OCI-LY1 (cell line): ENCODE measurements around the gene PDE3B.

Source experiments
- H2AFZ ChIP-seq: fragments of 200-600 bp; sonication (generic), shearing (Covaris generic); 2 replicates; pipeline ENCODE4 v1.6.0; 2014; ENCODE audit warnings: antibody characterized with exemption, mild to moderate bottlenecking, low read length
- H3F3A ChIP-seq: fragments of 200-600 bp; sonication (generic), shearing (Covaris generic); 2 replicates; pipeline ENCODE4 v1.6.0; 2014; ENCODE audit warnings: mild to moderate bottlenecking, antibody characterized with exemption, low read length, moderate library complexity; ENCODE audit not compliant: insufficient read depth
- H3K27ac ChIP-seq: fragments of 200-600 bp; sonication (generic); 2 replicates; pipeline ENCODE4 v1.5.1; 2014; ENCODE audit warnings: low read length, mixed run types, mild to moderate bottlenecking, low read depth; ENCODE audit not compliant: poor library complexity, severe bottlenecking
- H3K27me3 ChIP-seq: fragments of 200-600 bp; sonication (generic); 2 replicates; pipeline ENCODE4 v1.6.0; 2014; ENCODE audit warnings: antibody characterized with exemption, mild to moderate bottlenecking, low read length, moderate library complexity; ENCODE audit not compliant: insufficient read depth
- H3K36me3 ChIP-seq: fragments of 200-600 bp; sonication (generic); 2 replicates; pipeline ENCODE4 v1.6.1; 2014; ENCODE audit warnings: mild to moderate bottlenecking, antibody characterized with exemption, low read length, moderate library complexity, mixed read lengths; ENCODE audit not compliant: insufficient read depth
- H3K4me1 ChIP-seq: fragments of 200-600 bp; sonication (generic); 2 replicates; pipeline ENCODE4 v1.5.1; 2014; ENCODE audit warnings: mild to moderate bottlenecking, low read length, moderate library complexity; ENCODE audit not compliant: insufficient read depth, severe bottlenecking
- H3K4me2 ChIP-seq: fragments of 200-600 bp; sonication (generic), shearing (Covaris generic); 2 replicates; pipeline ENCODE4 v1.6.1; 2014; ENCODE audit warnings: low read length
- H3K4me3 ChIP-seq: fragments of 200-600 bp; sonication (generic); 2 replicates; pipeline ENCODE4 v1.5.1; 2014; ENCODE audit warnings: low read length, low read depth, mild to moderate bottlenecking, mixed read lengths; ENCODE audit not compliant: poor library complexity, severe bottlenecking
- H3K79me2 ChIP-seq: fragments of 200-600 bp; shearing (Covaris generic); 2 replicates; pipeline ENCODE4 v1.6.1; 2016; ENCODE audit warnings: mixed run types, low read length, mixed read lengths; ENCODE audit not compliant: insufficient read depth
- H3K9ac ChIP-seq: fragments of 200-600 bp; sonication (generic), shearing (Covaris generic); 2 replicates; pipeline ENCODE4 v1.6.1; 2014; ENCODE audit warnings: mild to moderate bottlenecking, low read length, mixed read lengths
- H3K9me2 ChIP-seq: fragments of 200-600 bp; sonication (generic), shearing (Covaris generic); 2 replicates; pipeline ENCODE4 v1.6.1; 2014; ENCODE audit warnings: low read depth, mild to moderate bottlenecking, low read length, mixed read lengths
- H3K9me3 ChIP-seq: fragments of 200-600 bp; shearing (Covaris generic); 2 replicates; pipeline ENCODE4 v1.6.1; 2014; ENCODE audit warnings: low read length, mixed read lengths
- H4K20me1 ChIP-seq: fragments of 200-600 bp; sonication (generic), shearing (Covaris generic); 2 replicates; pipeline ENCODE4 v1.6.0; 2016; ENCODE audit warnings: mild to moderate bottlenecking, low read length; ENCODE audit not compliant: insufficient read depth
- EZH2 ChIP-seq: fragments of 200-600 bp; sonication (generic), shearing (Covaris generic); IDR thresholded peaks from 2 replicates; pipeline ENCODE4 v1.8.0; 2017; ENCODE audit warnings: borderline replicate concordance, mixed run types, mild to moderate bottlenecking, antibody characterized with exemption, low read length, moderate library complexity, mixed read lengths
- TF ChIP-seq, protein P1 (sequence below): fragments of 200-600 bp; sonication (generic), shearing (Covaris generic); IDR thresholded peaks from 2 replicates; pipeline ENCODE4 v1.5.1; 2017; ENCODE audit warnings: mild to moderate bottlenecking, antibody characterized with exemption, low read length, moderate library complexity, mixed read lengths

The PDE3B gene

DNA sequence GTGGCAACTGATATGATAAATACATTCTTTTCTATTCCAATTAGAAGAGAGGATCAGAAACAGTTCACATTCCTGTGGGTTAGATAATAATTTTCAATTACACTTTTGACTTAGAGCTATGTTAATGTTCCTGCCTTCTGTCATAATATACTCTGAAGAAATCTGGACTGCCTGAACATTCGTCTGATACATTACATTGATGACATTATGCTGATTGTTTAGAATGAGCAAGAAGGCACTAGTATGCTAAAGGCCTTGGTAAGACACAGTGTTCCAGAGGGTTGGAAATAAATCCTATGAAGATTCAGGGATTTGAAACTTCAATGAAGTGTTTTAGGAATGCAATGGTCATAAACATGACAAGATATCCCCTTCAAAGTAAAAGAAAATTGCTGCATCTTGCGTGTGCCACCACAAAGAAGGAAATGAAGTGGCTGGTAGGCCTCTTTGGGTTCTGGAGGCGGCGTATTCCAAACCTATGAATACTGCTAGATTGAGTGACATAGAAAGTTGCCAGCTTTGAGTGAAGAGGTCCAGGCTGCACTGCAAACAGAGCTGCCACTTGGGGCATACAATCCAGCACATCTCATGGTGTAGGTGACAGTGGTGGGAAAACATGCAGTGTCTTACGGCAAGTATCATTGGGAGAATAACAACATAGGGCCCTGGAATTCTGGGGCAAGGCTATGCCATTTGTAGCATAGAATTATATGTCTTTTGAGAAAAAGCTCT, 21.2 kb upstream of the PDE3B start:
- no peaks in the 10 kb centered on the region for H3F3A ChIP-seq
- no peak for TF ChIP-seq EZH2
- TF ChIP-seq, protein P1, sequence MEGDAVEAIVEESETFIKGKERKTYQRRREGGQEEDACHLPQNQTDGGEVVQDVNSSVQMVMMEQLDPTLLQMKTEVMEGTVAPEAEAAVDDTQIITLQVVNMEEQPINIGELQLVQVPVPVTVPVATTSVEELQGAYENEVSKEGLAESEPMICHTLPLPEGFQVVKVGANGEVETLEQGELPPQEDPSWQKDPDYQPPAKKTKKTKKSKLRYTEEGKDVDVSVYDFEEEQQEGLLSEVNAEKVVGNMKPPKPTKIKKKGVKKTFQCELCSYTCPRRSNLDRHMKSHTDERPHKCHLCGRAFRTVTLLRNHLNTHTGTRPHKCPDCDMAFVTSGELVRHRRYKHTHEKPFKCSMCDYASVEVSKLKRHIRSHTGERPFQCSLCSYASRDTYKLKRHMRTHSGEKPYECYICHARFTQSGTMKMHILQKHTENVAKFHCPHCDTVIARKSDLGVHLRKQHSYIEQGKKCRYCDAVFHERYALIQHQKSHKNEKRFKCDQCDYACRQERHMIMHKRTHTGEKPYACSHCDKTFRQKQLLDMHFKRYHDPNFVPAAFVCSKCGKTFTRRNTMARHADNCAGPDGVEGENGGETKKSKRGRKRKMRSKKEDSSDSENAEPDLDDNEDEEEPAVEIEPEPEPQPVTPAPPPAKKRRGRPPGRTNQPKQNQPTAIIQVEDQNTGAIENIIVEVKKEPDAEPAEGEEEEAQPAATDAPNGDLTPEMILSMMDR = peak; percentile 9; the same call in 1 of the 2 replicates
- H3K27ac ChIP-seq = no peak overlapping the region
- no peaks in the 10 kb centered on the region for H3K27me3 ChIP-seq
- no peaks in the 10 kb centered on the region for H3K79me2 ChIP-seq
- H2AFZ ChIP-seq = no peak overlapping the region
- H3K36me3 ChIP-seq = no peaks in the 10 kb centered on the region
- no peaks in the 10 kb centered on the region for H3K9me2 ChIP-seq
- H3K4me3 ChIP-seq = no peak overlapping the region
- H3K4me2 ChIP-seq = no peak overlapping the region
- peaks cover 20% of the 10 kb centered on the region for H3K4me1 ChIP-seq
- no peaks in the 10 kb centered on the region for H4K20me1 ChIP-seq
- no peaks in the 10 kb centered on the region for H3K9me3 ChIP-seq
- no peak overlapping the region for H3K9ac ChIP-seq

- H3K9me2 ChIP-seq = no peaks in the 10 kb centered on the region
- no peaks in the 10 kb centered on the region for H4K20me1 ChIP-seq
- H2AFZ ChIP-seq = no peak overlapping the region
- no peaks in the 10 kb centered on the region for H3F3A ChIP-seq
- H3K27me3 ChIP-seq = no peaks in the 10 kb centered on the region
- H3K4me3 ChIP-seq = no peak overlapping the region
- no peaks in the 10 kb centered on the region for H3K9me3 ChIP-seq
- no peak overlapping the region for H3K4me2 ChIP-seq
- TF ChIP-seq, protein P1 = no peak
- H3K9ac ChIP-seq = no peak overlapping the region
- H3K4me1 ChIP-seq = peaks cover 20% of the 10 kb centered on the region
- no peaks in the 10 kb centered on the region for H3K79me2 ChIP-seq
- no peaks in the 10 kb centered on the region for H3K36me3 ChIP-seq
- no peak overlapping the region for H3K27ac ChIP-seq
Observed at GRCh38 chr11:14623036-14623435, 20.6 kb upstream of the PDE3B start.

DNA sequence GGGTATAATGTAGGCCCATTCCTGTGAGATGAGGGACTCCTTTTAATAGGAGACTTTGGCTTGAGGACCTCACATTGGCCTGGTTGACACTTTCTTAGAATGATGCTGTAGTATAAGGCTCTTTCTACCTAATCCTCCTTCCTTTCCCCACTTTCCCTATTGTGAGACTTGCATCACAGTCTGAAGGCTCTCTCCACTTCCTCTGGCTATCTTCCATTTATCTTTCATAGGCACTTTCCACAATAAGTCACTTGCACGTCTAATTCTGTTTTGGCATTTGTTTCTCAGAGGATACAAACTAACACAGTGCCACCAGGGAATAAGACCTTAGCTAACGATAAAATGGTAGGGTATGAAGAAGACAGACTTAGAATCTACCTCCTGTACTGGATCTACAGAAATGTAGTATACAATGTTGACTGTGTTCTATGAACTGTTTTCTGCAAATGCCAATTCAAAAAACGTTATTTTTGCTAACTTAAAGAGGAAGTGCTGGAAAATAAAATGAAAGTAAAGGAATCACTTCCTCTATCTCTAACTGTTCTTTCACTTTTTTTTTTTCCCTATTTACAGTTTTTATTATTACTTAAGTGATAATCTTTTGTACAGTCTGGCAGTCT, 17.9 kb upstream of the PDE3B start:
- 0 out of 2 replicates have a peak overlapping the region, but pooled peaks have one; percentile 29 for H3K9ac ChIP-seq
- no peaks in the 10 kb centered on the region for H3F3A ChIP-seq
- peak overlapping the region; percentile 65 for H3K27ac ChIP-seq
- peak overlapping the region; percentile 87 for H2AFZ ChIP-seq
- H3K36me3 ChIP-seq = no peaks in the 10 kb centered on the region
- peak overlapping the region; percentile 61 for H3K4me2 ChIP-seq
- TF ChIP-seq EZH2 = no peak
- TF ChIP-seq, protein P1 = no peak
- H4K20me1 ChIP-seq = no peaks in the 10 kb centered on the region
- H3K4me1 ChIP-seq = peaks cover 20% of the 10 kb centered on the region
- no peaks in the 10 kb centered on the region for H3K9me2 ChIP-seq
- H3K27me3 ChIP-seq = no peaks in the 10 kb centered on the region
- no peaks in the 10 kb centered on the region for H3K79me2 ChIP-seq
- no peaks in the 10 kb centered on the region for H3K9me3 ChIP-seq
- H3K4me3 ChIP-seq = peak overlapping the region; percentile 29
